ENCODE data around the gene ANGPTL7.

ANGPTL7 gene

DNA sequence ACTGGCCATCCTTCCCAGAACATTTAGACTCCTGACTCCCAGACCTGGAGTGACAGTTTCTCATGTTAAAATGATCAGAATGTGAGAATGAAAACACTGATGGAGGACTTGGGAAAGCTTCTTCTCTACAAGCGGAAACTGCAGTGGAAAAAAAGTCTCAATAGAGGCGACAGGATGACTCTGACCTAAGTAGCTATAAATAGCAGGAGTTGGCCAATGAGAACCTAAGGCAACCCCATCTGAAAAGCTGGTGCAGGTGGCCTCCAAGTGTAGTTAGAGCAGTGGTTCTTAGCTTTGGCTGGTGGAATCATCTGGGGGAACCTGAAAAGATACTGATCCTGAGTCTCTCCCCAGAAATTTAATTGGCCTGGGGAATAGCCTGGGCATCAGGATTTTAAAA is 45.2 kb upstream of the ANGPTL7 start:
- TF ChIP-seq SPI1 (IDR thresholded peaks at IDR 0.05; ENCODE audit: borderline replicate concordance, low read depth): no peak
- TF ChIP-seq POLR2AphosphoS5 (IDR thresholded peaks at IDR 0.05; ENCODE audit: low read depth): no peak
- TF ChIP-seq, protein P1, sequence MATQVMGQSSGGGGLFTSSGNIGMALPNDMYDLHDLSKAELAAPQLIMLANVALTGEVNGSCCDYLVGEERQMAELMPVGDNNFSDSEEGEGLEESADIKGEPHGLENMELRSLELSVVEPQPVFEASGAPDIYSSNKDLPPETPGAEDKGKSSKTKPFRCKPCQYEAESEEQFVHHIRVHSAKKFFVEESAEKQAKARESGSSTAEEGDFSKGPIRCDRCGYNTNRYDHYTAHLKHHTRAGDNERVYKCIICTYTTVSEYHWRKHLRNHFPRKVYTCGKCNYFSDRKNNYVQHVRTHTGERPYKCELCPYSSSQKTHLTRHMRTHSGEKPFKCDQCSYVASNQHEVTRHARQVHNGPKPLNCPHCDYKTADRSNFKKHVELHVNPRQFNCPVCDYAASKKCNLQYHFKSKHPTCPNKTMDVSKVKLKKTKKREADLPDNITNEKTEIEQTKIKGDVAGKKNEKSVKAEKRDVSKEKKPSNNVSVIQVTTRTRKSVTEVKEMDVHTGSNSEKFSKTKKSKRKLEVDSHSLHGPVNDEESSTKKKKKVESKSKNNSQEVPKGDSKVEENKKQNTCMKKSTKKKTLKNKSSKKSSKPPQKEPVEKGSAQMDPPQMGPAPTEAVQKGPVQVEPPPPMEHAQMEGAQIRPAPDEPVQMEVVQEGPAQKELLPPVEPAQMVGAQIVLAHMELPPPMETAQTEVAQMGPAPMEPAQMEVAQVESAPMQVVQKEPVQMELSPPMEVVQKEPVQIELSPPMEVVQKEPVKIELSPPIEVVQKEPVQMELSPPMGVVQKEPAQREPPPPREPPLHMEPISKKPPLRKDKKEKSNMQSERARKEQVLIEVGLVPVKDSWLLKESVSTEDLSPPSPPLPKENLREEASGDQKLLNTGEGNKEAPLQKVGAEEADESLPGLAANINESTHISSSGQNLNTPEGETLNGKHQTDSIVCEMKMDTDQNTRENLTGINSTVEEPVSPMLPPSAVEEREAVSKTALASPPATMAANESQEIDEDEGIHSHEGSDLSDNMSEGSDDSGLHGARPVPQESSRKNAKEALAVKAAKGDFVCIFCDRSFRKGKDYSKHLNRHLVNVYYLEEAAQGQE (IDR thresholded peaks at IDR 0.05; ENCODE audit: insufficient replicate concordance, low read depth): no peak
- no peak for TF ChIP-seq GABPA (IDR thresholded peaks at IDR 0.05; ENCODE audit: low read depth)

DNA sequence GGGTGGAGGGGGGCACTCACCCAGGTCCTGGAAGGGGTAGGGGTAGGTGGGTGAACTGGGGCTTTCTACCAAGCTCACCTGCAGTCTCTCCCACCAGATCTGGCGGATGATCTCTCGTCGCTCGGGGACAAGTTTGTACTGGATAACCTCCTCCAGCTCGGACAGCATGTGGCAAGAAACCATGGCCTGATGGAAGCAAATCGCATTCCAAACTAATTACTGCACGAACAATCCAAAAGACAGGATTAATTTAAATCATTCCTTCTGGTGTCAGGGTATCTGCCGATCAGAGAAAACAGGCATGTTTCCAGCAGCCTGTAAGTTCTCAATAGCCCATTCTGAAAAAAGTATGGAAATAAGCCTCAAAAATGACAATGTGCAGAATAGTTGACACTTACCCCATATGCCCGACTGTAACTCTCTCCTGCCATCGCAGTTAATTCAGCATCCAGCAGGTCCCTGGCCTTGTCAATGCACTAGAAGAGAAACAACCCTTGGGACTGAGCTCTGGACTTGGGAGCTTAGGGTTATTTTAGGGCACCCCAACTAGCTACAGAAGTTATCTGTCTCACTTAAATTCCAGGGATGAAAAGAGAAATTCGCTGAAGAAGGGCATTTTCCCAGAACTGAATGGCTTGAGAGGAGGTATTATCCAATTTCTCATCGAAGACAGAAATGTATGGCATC is 44.4 kb upstream of the ANGPTL7 start:
- TF ChIP-seq, protein P2, sequence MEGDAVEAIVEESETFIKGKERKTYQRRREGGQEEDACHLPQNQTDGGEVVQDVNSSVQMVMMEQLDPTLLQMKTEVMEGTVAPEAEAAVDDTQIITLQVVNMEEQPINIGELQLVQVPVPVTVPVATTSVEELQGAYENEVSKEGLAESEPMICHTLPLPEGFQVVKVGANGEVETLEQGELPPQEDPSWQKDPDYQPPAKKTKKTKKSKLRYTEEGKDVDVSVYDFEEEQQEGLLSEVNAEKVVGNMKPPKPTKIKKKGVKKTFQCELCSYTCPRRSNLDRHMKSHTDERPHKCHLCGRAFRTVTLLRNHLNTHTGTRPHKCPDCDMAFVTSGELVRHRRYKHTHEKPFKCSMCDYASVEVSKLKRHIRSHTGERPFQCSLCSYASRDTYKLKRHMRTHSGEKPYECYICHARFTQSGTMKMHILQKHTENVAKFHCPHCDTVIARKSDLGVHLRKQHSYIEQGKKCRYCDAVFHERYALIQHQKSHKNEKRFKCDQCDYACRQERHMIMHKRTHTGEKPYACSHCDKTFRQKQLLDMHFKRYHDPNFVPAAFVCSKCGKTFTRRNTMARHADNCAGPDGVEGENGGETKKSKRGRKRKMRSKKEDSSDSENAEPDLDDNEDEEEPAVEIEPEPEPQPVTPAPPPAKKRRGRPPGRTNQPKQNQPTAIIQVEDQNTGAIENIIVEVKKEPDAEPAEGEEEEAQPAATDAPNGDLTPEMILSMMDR (IDR thresholded peaks at IDR 0.05; ENCODE audit: insufficient read depth, low read length): no peak
- TF ChIP-seq, protein P1 (IDR thresholded peaks at IDR 0.05; ENCODE audit: insufficient replicate concordance, low read depth): no peak
- TF ChIP-seq GABPA (IDR thresholded peaks at IDR 0.05; ENCODE audit: low read depth) (no peak), POLR2AphosphoS5 (IDR thresholded peaks at IDR 0.05; ENCODE audit: low read depth) (no peak), SPI1 (IDR thresholded peaks at IDR 0.05; ENCODE audit: borderline replicate concordance, low read depth) (no peak)
- no peak for DNase-seq (ENCODE audit: low read depth in 1 of 2, low spot score in 1 of 2)
- H3K27me3 ChIP-seq (ENCODE audit: insufficient read depth, poor library complexity, severe bottlenecking): no peaks in the 10 kb centered on the region

More for the DNA sequence above, 45.2 kb upstream of the ANGPTL7 start:
- Histone ChIP-seq H3K4me3 (replicated peaks; ENCODE audit: insufficient read depth, low read length) (no peak overlapping the region), H3K27me3 (ENCODE audit: insufficient read depth, poor library complexity, severe bottlenecking) (no peaks in the 10 kb centered on the region), H3K27ac (replicated peaks) (no peak overlapping the region)
- DNase-seq (ENCODE audit: low read depth in 1 of 2, low spot score in 1 of 2): no peak

DNA sequence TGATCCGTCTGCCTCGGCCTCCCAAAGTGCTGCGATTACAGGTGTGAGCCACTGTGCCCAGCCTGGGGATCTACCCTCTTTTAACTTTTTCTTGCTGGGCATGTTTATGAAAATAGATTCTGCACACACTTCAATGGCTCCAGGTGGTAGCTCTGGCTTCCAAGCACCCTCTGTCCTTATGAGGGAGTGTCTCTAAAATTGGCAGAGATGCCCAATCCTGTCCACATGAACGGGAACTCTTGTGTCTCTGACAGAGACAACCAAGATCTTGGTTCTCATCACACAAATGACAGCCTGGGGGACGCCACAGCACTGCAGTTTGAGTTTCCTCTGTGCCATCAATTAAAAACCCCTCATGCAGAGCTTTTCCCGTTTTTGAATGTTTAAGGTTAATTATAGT is 43.4 kb upstream of the ANGPTL7 start:
- Histone ChIP-seq H3K27ac (replicated peaks) (no peak overlapping the region), H3K4me3 (replicated peaks; ENCODE audit: insufficient read depth, low read length) (no peak overlapping the region), H3K27me3 (ENCODE audit: insufficient read depth, poor library complexity, severe bottlenecking) (no peaks in the 10 kb centered on the region)
- TF ChIP-seq, protein P1 (IDR thresholded peaks at IDR 0.05; ENCODE audit: insufficient replicate concordance, low read depth): no peak
- no peak for TF ChIP-seq POLR2AphosphoS5 (IDR thresholded peaks at IDR 0.05; ENCODE audit: low read depth)
- no peak for TF ChIP-seq GABPA (IDR thresholded peaks at IDR 0.05; ENCODE audit: low read depth)
- TF ChIP-seq, protein P2 (IDR thresholded peaks at IDR 0.05; ENCODE audit: insufficient read depth, low read length): no peak
- no peak for TF ChIP-seq SPI1 (IDR thresholded peaks at IDR 0.05; ENCODE audit: borderline replicate concordance, low read depth)
- no peak for DNase-seq (ENCODE audit: low read depth in 1 of 2, low spot score in 1 of 2)

More for the DNA sequence above, 44.4 kb upstream of the ANGPTL7 start:
- no peak overlapping the region for H3K27ac ChIP-seq (replicated peaks)
- H3K4me3 ChIP-seq (replicated peaks; ENCODE audit: insufficient read depth, low read length): no peak overlapping the region

Data from HL-60 (cell line).